IPS DF 6.9 (cell line): ENCODE data around the gene SLC4A2.
A peak's percentile ranks its signal among the peaks of the same experiment; 100 is the strongest.

Experiments
- DNase-seq: peaks from one replicate; pipeline ENCODE4 v3.0.0-alpha.2; 2013; ENCODE audit warnings: low read depth, low spot score
- H3K27ac ChIP-seq: one replicate; pipeline ENCODE4 v1.5.1; 2013; ENCODE audit warnings: low read length, control low read depth
- H3K27me3 ChIP-seq: 2 replicates; pipeline ENCODE4 v1.6.1; 2013; ENCODE audit warnings: mild to moderate bottlenecking, low read length; ENCODE audit not compliant: control insufficient read depth, insufficient read depth
- H3K36me3 ChIP-seq: 2 replicates; pipeline ENCODE4 v1.6.1; 2013; ENCODE audit warnings: low read length; ENCODE audit not compliant: control insufficient read depth, insufficient read depth
- H3K4me1 ChIP-seq: 2 replicates; pipeline ENCODE4 v1.6.1; 2013; ENCODE audit warnings: low read length; ENCODE audit not compliant: control insufficient read depth, insufficient read depth
- H3K4me3 ChIP-seq: 2 replicates; pipeline ENCODE4 v1.5.1; 2013; ENCODE audit warnings: mild to moderate bottlenecking, low read length
- H3K9me3 ChIP-seq: 2 replicates; pipeline ENCODE4 v1.6.1; 2013; ENCODE audit warnings: low read length, inconsistent platforms; ENCODE audit not compliant: control insufficient read depth, insufficient read depth
- WGBS: extraction: QIAGEN DNeasy Blood & Tissue Kit; methylation state at CpG from one replicate; pipeline ENCODE4 v1.1.7; 2013; ENCODE audit warnings: mixed read lengths, missing lambda C conversion rate; ENCODE audit not compliant: insufficient read length, insufficient coverage; 5-methylcytosine and 5-hydroxymethylcytosine counted together

The SLC4A2 gene

DNA sequence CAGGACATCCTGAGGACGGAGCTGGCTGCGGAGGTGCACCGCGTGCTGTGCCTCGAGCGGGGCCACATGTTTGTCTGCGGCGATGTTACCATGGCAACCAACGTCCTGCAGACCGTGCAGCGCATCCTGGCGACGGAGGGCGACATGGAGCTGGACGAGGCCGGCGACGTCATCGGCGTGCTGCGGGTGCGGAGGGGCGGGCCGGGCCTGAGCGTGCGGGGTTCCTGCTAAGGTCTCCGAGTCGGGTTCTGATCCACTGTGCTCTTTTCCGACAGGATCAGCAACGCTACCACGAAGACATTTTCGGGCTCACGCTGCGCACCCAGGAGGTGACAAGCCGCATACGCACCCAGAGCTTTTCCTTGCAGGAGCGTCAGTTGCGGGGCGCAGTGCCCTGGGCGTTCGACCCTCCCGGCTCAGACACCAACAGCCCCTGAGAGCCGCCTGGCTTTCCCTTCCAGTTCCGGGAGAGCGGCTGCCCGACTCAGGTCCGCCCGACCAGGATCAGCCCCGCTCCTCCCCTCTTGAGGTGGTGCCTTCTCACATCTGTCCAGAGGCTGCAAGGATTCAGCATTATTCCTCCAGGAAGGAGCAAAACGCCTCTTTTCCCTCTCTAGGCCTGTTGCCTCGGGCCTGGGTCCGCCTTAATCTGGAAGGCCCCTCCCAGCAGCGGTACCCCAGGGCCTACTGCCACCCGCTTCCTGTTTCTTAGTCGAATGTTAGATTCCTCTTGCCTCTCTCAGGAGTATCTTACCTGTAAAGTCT is 45.5 kb upstream of the SLC4A2 start:
- H3K4me1 ChIP-seq = peaks cover 26% of the 10 kb centered on the region
- no peak overlapping the region for H3K27ac ChIP-seq
- peaks cover 6% of the 10 kb centered on the region; the same call in 1 of the 2 replicates for H3K27me3 ChIP-seq
- no peaks in the 10 kb centered on the region for H3K36me3 ChIP-seq
- WGBS = no CpG with 5 or more reads among the region's 55 CpGs
- no peaks in the 10 kb centered on the region for H3K9me3 ChIP-seq
- H3K4me3 ChIP-seq = peak overlapping the region; percentile 59; the same call in 1 of the 2 replicates
- peak; percentile 78 for DNase-seq

DNA sequence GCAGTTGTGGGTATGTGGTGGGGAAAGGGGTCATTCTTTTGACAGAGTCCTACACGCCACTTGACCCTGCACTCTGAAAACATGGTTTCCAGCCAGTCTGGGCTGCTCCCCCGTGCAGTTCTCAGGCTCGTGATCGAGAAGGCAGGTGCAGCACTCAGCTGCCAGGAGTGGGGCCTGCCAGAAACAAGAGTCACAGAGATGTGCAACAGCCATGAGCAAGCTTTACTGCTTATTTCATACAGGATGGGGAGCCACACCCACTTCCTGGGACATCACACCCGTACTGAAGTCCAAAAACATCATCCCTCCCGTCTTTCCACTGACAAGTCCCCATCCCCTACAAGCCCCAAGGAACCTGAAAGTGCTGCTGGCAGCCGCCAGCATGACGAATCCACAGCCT is 44.4 kb upstream of the SLC4A2 start:
- H3K4me1 ChIP-seq = peaks cover 19% of the 10 kb centered on the region
- H3K27me3 ChIP-seq = peaks cover 13% of the 10 kb centered on the region; the same call in 1 of the 2 replicates
- WGBS = no CpG with 5 or more reads among the region's 8 CpGs
- no peaks in the 10 kb centered on the region for H3K9me3 ChIP-seq
- no peak overlapping the region for H3K4me3 ChIP-seq
- DNase-seq = no peak
- H3K27ac ChIP-seq = no peak overlapping the region
- H3K36me3 ChIP-seq = no peaks in the 10 kb centered on the region

DNA sequence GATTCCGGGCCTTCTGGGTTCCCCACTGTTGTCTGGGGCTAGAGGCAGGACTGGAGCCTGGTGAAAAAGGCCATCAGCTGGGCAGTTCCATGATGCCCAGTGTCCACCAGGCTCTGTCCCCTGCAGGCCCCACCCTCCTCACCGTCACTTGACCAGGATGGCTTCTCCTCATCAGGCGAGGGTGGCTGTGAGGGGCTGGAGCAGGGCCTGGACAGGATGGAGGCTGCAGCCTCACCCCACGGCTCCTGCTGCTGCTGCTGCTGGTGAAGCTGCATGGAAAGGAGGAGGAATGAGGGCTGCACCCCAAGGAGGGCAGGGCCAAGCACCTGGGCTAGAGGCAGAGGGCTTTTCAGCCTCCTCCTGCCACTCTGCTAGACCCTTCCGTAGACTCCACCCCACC is 43.4 kb upstream of the SLC4A2 start:
- H3K4me1 ChIP-seq = peaks cover 17% of the 10 kb centered on the region
- WGBS = no CpG with 5 or more reads among the region's 5 CpGs

DNA sequence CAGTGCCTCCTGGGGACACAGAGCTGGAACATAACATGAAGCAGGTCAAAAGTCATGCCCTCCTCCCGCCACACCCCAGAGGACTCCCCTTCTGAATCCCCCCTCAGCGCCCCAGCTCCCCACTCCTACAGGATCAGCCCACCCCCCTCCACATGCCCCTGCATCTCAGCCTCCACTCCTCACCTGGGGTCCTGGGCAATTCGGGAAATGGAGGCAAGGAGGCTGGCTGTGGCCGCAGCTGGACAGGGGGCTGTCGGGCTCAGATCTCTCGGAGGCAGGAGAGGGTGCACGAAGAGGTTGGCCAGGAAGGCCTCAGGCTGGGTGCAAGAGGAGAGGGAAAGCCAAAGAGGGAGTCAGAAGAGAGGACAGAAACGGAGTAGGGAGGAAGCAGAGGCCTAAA is 42.9 kb upstream of the SLC4A2 start:
- Histone ChIP-seq H3K36me3 (no peaks in the 10 kb centered on the region), H3K9me3 (no peaks in the 10 kb centered on the region), H3K4me1 (peaks cover 17% of the 10 kb centered on the region), H3K4me3 (no peak overlapping the region), H3K27me3 (peaks cover 15% of the 10 kb centered on the region; the same call in 1 of the 2 replicates), H3K27ac (no peak overlapping the region)
- WGBS = no CpG with 5 or more reads among the region's 8 CpGs
- no peak for DNase-seq

More for the DNA sequence above, 43.4 kb upstream of the SLC4A2 start:
- H3K27me3 ChIP-seq = peaks cover 15% of the 10 kb centered on the region; the same call in 1 of the 2 replicates
- DNase-seq = no peak
- no peak overlapping the region for H3K27ac ChIP-seq
- H3K36me3 ChIP-seq = no peaks in the 10 kb centered on the region
- H3K4me3 ChIP-seq = no peak overlapping the region
- no peaks in the 10 kb centered on the region for H3K9me3 ChIP-seq

DNA sequence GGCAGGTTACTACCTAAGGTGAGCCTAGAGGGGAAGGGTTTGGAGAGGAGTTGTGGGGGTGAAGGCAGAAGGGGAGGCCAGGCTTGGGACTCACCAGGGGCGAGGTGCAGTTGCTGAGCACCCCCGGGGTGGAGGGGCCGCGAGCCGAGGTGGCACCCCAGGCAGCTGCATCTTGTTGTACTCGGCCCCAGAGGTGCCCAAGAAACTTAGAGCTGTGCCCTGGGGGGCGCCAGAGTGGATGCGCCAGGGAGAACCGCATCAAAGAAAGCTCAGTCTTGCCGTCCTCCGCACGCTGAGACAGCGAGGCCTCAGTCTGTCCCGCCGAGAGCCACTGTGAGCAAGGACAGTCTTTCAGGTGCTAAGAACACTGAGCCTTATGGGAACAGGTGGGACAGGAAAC is 42.4 kb upstream of the SLC4A2 start:
- Histone ChIP-seq H3K27ac (no peak overlapping the region), H3K4me1 (peaks cover 17% of the 10 kb centered on the region), H3K4me3 (no peak overlapping the region), H3K36me3 (no peaks in the 10 kb centered on the region), H3K27me3 (peaks cover 15% of the 10 kb centered on the region; the same call in 1 of the 2 replicates), H3K9me3 (no peaks in the 10 kb centered on the region)
- no CpG with 5 or more reads among the region's 15 CpGs for WGBS
- no peak for DNase-seq

DNA sequence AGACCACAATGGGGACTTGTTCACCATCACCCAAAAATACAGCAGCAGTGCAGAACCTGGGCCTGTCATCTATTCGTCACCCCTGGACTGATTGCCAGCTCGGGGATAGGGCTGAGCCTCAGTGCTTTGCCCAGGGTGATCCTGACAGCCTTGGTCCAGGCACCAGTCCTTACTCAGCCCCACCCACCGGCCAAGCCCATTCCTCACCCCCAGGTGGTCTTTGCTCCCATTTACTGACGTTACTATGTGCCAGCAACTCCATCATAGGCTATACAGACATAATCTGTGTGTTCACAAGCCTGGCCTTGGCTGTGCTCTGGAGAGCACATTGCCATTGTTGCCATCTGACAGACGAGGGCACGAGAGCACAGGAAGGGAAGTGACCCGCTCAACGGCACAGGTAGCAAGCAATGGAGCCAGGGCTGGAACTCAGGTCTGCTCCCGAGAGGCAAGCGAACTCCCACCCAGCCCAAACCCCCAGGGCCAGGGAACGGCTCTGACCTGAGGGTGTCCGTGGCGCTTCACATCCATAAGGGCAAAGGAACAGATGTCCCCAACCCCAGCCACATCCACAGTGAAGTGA is 41.9 kb upstream of the SLC4A2 start:
- no peaks in the 10 kb centered on the region for H3K9me3 ChIP-seq
- H3K4me3 ChIP-seq = no peak overlapping the region
- peaks cover 16% of the 10 kb centered on the region for H3K4me1 ChIP-seq
- H3K36me3 ChIP-seq = no peaks in the 10 kb centered on the region
- DNase-seq = no peak
- peaks cover 15% of the 10 kb centered on the region; the same call in 1 of the 2 replicates for H3K27me3 ChIP-seq
- no CpG with 5 or more reads among the region's 13 CpGs for WGBS
- H3K27ac ChIP-seq = no peak overlapping the region

DNA sequence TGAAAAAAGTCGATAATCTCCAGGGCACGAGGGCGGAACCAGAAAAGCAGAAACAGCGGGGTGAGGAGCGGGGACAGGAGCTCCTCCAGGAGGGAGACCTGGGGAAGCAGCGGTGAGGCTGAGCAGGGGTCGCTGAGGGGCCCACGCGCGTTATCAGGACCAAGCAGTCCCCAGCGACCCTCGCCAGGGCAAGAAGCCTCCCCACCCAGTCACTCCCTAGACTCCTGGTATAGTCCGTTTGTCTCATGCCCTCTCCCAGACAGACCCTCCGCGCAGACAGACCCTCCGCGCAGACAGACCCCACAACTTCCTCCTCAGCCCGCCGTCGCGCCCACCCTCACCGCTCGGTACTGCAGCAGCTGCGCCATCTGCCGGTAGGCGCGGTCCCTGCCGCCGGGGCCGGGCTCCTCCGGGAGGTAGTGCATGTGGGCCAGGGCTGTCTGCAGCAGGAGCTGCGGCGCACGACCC is 41.4 kb upstream of the SLC4A2 start:
- H3K36me3 ChIP-seq = no peaks in the 10 kb centered on the region
- H3K27ac ChIP-seq = no peak overlapping the region
- no peaks in the 10 kb centered on the region for H3K9me3 ChIP-seq
- DNase-seq = peak; percentile 63
- H3K4me1 ChIP-seq = peaks cover 15% of the 10 kb centered on the region
- peaks cover 15% of the 10 kb centered on the region; the same call in 1 of the 2 replicates for H3K27me3 ChIP-seq
- H3K4me3 ChIP-seq = peak overlapping the region; percentile 12; the same call in 1 of the 2 replicates
- no CpG with 5 or more reads among the region's 34 CpGs for WGBS

DNA sequence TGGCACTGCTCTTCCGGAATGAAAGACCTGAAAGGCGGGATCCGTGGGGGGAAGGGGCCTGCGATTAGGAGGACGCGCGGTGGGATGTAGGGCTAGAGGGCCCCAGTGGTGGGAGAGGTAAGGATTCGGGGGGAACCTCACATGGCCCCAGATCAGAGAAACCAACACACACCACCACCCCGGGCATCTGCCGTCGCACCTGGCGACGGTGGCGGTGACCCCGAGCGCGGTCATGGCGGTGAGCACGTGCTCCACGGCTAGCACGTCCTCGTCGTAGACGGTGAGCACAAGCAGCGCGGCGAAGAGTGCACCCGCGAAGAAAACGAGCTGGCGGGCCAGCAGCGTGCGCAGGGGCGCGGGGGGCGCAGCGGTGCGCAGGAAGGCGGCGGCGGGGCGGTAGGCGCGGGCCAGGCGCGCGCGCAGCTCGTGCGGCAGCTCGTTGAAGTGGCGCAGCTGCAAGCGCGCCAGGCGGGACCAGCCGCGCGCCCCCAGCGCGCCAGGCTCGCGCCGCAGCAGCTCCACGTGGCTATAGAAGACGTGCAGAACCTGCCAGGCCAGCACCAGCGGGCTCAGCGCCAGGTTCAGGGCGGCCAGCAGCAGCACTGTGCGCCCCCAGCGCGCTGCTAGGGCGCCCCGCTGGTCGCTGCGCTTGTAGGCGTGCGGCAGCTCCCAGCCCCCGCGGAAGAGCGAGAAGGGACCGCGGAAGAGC is 40.8 kb upstream of the SLC4A2 start:
- H3K27me3 ChIP-seq = peaks cover 15% of the 10 kb centered on the region; the same call in 1 of the 2 replicates
- H3K4me1 ChIP-seq = peaks cover 12% of the 10 kb centered on the region
- H3K4me3 ChIP-seq = no peak overlapping the region; the same call in 1 of the 2 replicates
- DNase-seq = no peak
- no peaks in the 10 kb centered on the region for H3K36me3 ChIP-seq
- H3K27ac ChIP-seq = no peak overlapping the region
- WGBS = no CpG with 5 or more reads among the region's 82 CpGs
- no peaks in the 10 kb centered on the region for H3K9me3 ChIP-seq

DNA sequence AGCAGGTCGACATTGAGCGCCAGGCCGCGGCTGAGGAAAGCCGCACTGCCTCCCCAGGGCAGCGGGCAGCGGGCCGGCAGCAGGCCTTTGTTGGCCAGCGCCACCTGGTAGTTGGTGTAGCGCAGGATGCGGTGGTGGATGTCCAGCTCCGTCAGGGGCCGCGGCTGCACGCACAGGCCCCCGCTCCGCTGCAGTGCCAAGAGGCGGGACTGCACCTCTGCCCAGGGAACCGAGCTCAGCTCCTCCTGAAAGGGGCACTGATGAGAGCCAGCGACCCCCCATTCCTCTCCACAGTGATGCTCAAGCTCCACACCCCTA is 40.3 kb upstream of the SLC4A2 start:
- peaks cover 15% of the 10 kb centered on the region; the same call in 1 of the 2 replicates for H3K27me3 ChIP-seq
- no CpG with 5 or more reads among the region's 20 CpGs for WGBS
- H3K4me3 ChIP-seq = no peak overlapping the region; the same call in 1 of the 2 replicates
- H3K36me3 ChIP-seq = no peaks in the 10 kb centered on the region
- H3K27ac ChIP-seq = no peak overlapping the region
- peaks cover 12% of the 10 kb centered on the region for H3K4me1 ChIP-seq
- no peak for DNase-seq
- no peaks in the 10 kb centered on the region for H3K9me3 ChIP-seq

DNA sequence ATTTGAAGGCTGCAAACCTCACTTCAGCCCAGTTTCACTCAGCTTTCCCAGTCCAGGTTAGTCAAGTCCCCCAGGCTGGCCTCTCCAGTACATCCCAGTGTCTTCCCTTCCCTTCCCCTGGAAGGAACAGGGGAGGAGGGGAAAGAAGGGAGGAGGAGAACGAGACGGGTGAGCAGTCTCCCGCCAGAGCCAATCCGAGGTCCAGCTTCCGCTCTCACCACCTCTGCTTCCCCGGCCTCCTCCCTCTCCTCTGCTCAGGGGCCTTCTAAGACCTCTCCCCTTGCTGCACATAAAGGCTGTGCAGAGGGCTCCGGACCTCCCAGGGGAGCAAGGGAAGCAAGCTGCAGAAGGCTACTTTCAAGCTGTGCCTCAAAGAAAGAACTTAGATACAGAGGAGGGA is 39.2 kb upstream of the SLC4A2 start:
- H3K4me3 ChIP-seq = no peak overlapping the region
- no peaks in the 10 kb centered on the region for H3K9me3 ChIP-seq
- DNase-seq = no peak
- peaks cover 12% of the 10 kb centered on the region for H3K4me1 ChIP-seq
- WGBS = no CpG with 5 or more reads among the region's 7 CpGs
- H3K27ac ChIP-seq = no peak overlapping the region
- H3K36me3 ChIP-seq = no peaks in the 10 kb centered on the region
- H3K27me3 ChIP-seq = peaks cover 15% of the 10 kb centered on the region; the same call in 1 of the 2 replicates
